Measurements from ENCODE around the gene CEACAM20. TPM values are rescaled to one million over a fixed set of nuclear protein-coding genes. Genes with fewer than 3 reads are reported as not detected.

The CEACAM20 gene
- total and polyA plus RNA-seq, 2 experiments from 2014 or later = not detected

GRCh38 chr19:44548736-44549135 is 19.3 kb upstream of the CEACAM20 start (continued):
- TF ChIP-seq REST (IDR thresholded peaks at IDR 0.05; ENCODE audit: unreplicated experiment) (no peak), EZH2 (IDR thresholded peaks at IDR 0.05; ENCODE audit: low read depth, unreplicated experiment) (no peak), STAT1 (IDR thresholded peaks at IDR 0.05; ENCODE audit: unreplicated experiment) (no peak)

- H3F3A ChIP-seq (replicated peaks; ENCODE audit: low read depth) = no peaks in the 10 kb centered on the region
- H3K27me3 ChIP-seq (ENCODE audit: insufficient read depth) = no peaks in the 10 kb centered on the region
- no peaks in the 10 kb centered on the region for H4K20me1 ChIP-seq (replicated peaks; ENCODE audit: insufficient read depth)
- H3K27ac ChIP-seq (ENCODE audit: low read depth) = no peak overlapping the region
- Mint-ChIP-seq H3K27me3 (ENCODE audit: insufficient read depth, low read depth, poor library complexity) (peaks cover 11% of the 10 kb centered on the region), H3K27ac (no peak overlapping the region), H3K4me1 (no peaks in the 10 kb centered on the region), H3K9me3 (peaks cover 74% of the 10 kb centered on the region), H3K36me3 (ENCODE audit: low read depth) (peaks cover 7% of the 10 kb centered on the region; the same call in 2 of the 3 replicates), H3K4me3 (no peak overlapping the region)
- DNase-seq (ENCODE audit: low spot score) = no peak
- H2AFZ ChIP-seq = no peak overlapping the region
- no peak for ATAC-seq
- no peaks in the 10 kb centered on the region for H3K4me1 ChIP-seq (ENCODE audit: insufficient read depth)
- H3K4me2 ChIP-seq = no peak overlapping the region
- peaks cover 5% of the 10 kb centered on the region for H3K9me2 ChIP-seq (ENCODE audit: insufficient read depth)
- no peak overlapping the region for H3K4me3 ChIP-seq
- no peaks in the 10 kb centered on the region for H3K79me2 ChIP-seq (replicated peaks; ENCODE audit: insufficient read depth)
- no peaks in the 10 kb centered on the region for H3K36me3 ChIP-seq (ENCODE audit: insufficient read depth)
- no peak for TF ChIP-seq CREB1 (CRISPR knock-in tag; IDR thresholded peaks at IDR 0.05; ENCODE audit: low read depth)
- no peak for TF ChIP-seq POLR2AphosphoS5 (IDR thresholded peaks at IDR 0.05; ENCODE audit: low read depth)
- TF ChIP-seq CTCF (conservative IDR thresholded peaks at IDR 0.05; ENCODE audit: low read depth in 2 of 2) = no peak
- no peak for TF ChIP-seq ETS1 (IDR thresholded peaks at IDR 0.05)
- TF ChIP-seq EZH2 (IDR thresholded peaks at IDR 0.05; ENCODE audit: low read depth, unreplicated experiment) = no peak
- TF ChIP-seq REST (IDR thresholded peaks at IDR 0.05; ENCODE audit: unreplicated experiment) = no peak
- no peak for TF ChIP-seq EZH2phosphoT487 (IDR thresholded peaks at IDR 0.05; ENCODE audit: unreplicated experiment)
- TF ChIP-seq JUNB (IDR thresholded peaks at IDR 0.05; ENCODE audit: unreplicated experiment) = no peak
Observed at GRCh38 chr19:44544031-44544430, 14.6 kb upstream of the CEACAM20 start.

Data from GM23338 (cell line).